H9 (cell line): Measurements from ENCODE around the gene PKN1. TPM values are rescaled to one million over a fixed set of nuclear protein-coding genes. Genes with fewer than 3 reads are reported as not detected.
A peak's percentile ranks its signal among the peaks of the same experiment; 100 is the strongest.

Source experiments
- DNase-seq: peaks from one replicate; pipeline ENCODE4 v3.0.0-alpha.2; 2017
- H2AFZ ChIP-seq: one replicate; pipeline ENCODE4 v1.6.1; 2013; ENCODE audit warnings: mild to moderate bottlenecking, low read length, control low read depth, moderate library complexity
- H2AK5ac ChIP-seq: 2 replicates; pipeline ENCODE4 v1.6.1; 2013; ENCODE audit warnings: low read length, control low read depth, mixed read lengths; ENCODE audit not compliant: insufficient read length
- H2BK120ac ChIP-seq: one replicate; pipeline ENCODE4 v1.6.1; 2013; ENCODE audit warnings: low read depth, mild to moderate bottlenecking, low read length, control low read depth, inconsistent platforms; ENCODE audit not compliant: poor library complexity, severe bottlenecking
- H2BK12ac ChIP-seq: 2 replicates; pipeline ENCODE4 v1.6.1; 2013; ENCODE audit warnings: low read length, control low read depth, mixed read lengths, low read depth; ENCODE audit not compliant: insufficient read length
- H2BK15ac ChIP-seq: 2 replicates; pipeline ENCODE4 v1.6.1; 2013; ENCODE audit warnings: low read depth, low read length, control low read depth
- H2BK20ac ChIP-seq: one replicate; pipeline ENCODE4 v1.6.1; 2013; ENCODE audit warnings: low read depth, mild to moderate bottlenecking, low read length, control low read depth, inconsistent platforms; ENCODE audit not compliant: poor library complexity, severe bottlenecking
- H2BK5ac ChIP-seq: 2 replicates; pipeline ENCODE4 v1.6.1; 2013; ENCODE audit warnings: low read length, control low read depth, mixed read lengths; ENCODE audit not compliant: insufficient read length
- H3K14ac ChIP-seq: 2 replicates; pipeline ENCODE4 v1.6.1; 2013; ENCODE audit warnings: low read length, control low read depth; ENCODE audit not compliant: insufficient read depth
- H3K18ac ChIP-seq: 2 replicates; pipeline ENCODE4 v1.6.1; 2013; ENCODE audit warnings: low read depth, mild to moderate bottlenecking, mixed read lengths, low read length, control low read depth; ENCODE audit not compliant: insufficient read length
- H3K23ac ChIP-seq: 2 replicates; pipeline ENCODE4 v1.6.1; 2013; ENCODE audit warnings: low read length, control low read depth, mixed read lengths, low read depth; ENCODE audit not compliant: insufficient read length
- H3K23me2 ChIP-seq: 2 replicates; pipeline ENCODE4 v1.6.1; 2013; ENCODE audit warnings: low read depth, mild to moderate bottlenecking, mixed read lengths, low read length, control low read depth; ENCODE audit not compliant: insufficient read length, poor library complexity, severe bottlenecking
- H3K27ac ChIP-seq: 2 replicates; pipeline ENCODE4 v1.5.1; 2013; ENCODE audit warnings: low read length, control low read depth, mixed read lengths, low read depth; ENCODE audit not compliant: insufficient read length
- H3K27me3 ChIP-seq: 2 replicates; pipeline ENCODE4 v1.6.1; 2013; ENCODE audit warnings: low read length, control low read depth, inconsistent platforms; ENCODE audit not compliant: insufficient read depth
- H3K4ac ChIP-seq: 2 replicates; pipeline ENCODE4 v1.6.1; 2013; ENCODE audit warnings: low read depth, mild to moderate bottlenecking, control low read depth, inconsistent platforms, low read length, moderate library complexity
- H3K4me1 ChIP-seq: 2 replicates; pipeline ENCODE4 v1.6.1; 2013; ENCODE audit warnings: low read length, control low read depth, inconsistent platforms; ENCODE audit not compliant: insufficient read depth
- H3K4me2 ChIP-seq: 2 replicates; pipeline ENCODE4 v1.6.1; 2013; ENCODE audit warnings: low read length, control low read depth, mixed read lengths; ENCODE audit not compliant: insufficient read length, insufficient read depth
- H3K56ac ChIP-seq: 2 replicates; pipeline ENCODE4 v1.6.1; 2013; ENCODE audit warnings: low read depth, mild to moderate bottlenecking, mixed read lengths, low read length, control low read depth; ENCODE audit not compliant: insufficient read length
- H3K79me1 ChIP-seq: 2 replicates; pipeline ENCODE4 v1.6.1; 2013; ENCODE audit warnings: low read depth, mild to moderate bottlenecking, moderate library complexity, low read length, control low read depth, inconsistent platforms; ENCODE audit not compliant: insufficient read depth, poor library complexity, severe bottlenecking
- H3K79me2 ChIP-seq: 2 replicates; pipeline ENCODE4 v1.6.1; 2013; ENCODE audit warnings: low read length, control low read depth, inconsistent platforms; ENCODE audit not compliant: insufficient read depth
- H3K9ac ChIP-seq: 2 replicates; pipeline ENCODE4 v1.6.1; 2013; ENCODE audit warnings: low read length, control low read depth, mixed read lengths; ENCODE audit not compliant: insufficient read length; ENCODE audit errors: extremely low read depth
- H3K9me3 ChIP-seq: one replicate; pipeline ENCODE4 v1.6.1; 2013; ENCODE audit warnings: low read depth, low read length, inconsistent platforms; ENCODE audit not compliant: control insufficient read depth
- H3T11ph ChIP-seq: one replicate; pipeline ENCODE4 v1.6.1; 2013; ENCODE audit warnings: mild to moderate bottlenecking, low read length, control low read depth, inconsistent platforms
- H4K20me1 ChIP-seq: one replicate; pipeline ENCODE4 v1.6.1; 2013; ENCODE audit not compliant: control insufficient read depth, insufficient read length, insufficient read depth
- H4K5ac ChIP-seq: 2 replicates; pipeline ENCODE4 v1.6.1; 2013; ENCODE audit warnings: low read depth, mild to moderate bottlenecking, mixed read lengths, low read length, control low read depth; ENCODE audit not compliant: insufficient read length
- H4K8ac ChIP-seq: replicated peaks from 2 replicates; pipeline ENCODE4 v1.6.1; 2013; ENCODE audit warnings: low read length, control low read depth, mixed read lengths, low read depth; ENCODE audit not compliant: insufficient read length
- H4K91ac ChIP-seq: 2 replicates; pipeline ENCODE4 v1.6.1; 2013; ENCODE audit warnings: low read depth, mild to moderate bottlenecking, moderate library complexity, mixed read lengths, low read length, control low read depth; ENCODE audit not compliant: insufficient read length
- H3K27ac Mint-ChIP-seq, 3 experiments: 2 replicates in 2 of 3; 3 replicates in 1 of 3; pipeline ENCODE4 v1.8.0; 2020 to 2021; ENCODE audit warnings: mixed read lengths in 3 of 3, mild to moderate bottlenecking in 1 of 3, moderate library complexity in 1 of 3
- H3K27me3 Mint-ChIP-seq: 2 replicates; pipeline ENCODE4 v1.8.0; 2021; ENCODE audit warnings: low read depth, mild to moderate bottlenecking, moderate library complexity, mixed read lengths
- H3K36me3 Mint-ChIP-seq, 3 experiments: 2 replicates in 2 of 3; 3 replicates in 1 of 3; pipeline ENCODE4 v1.8.0; 2020 to 2021; ENCODE audit warnings: low read depth in 3 of 3, mixed read lengths in 3 of 3; ENCODE audit not compliant: insufficient read depth in 1 of 3
- H3K4me1 Mint-ChIP-seq, 2 experiments: 2 replicates each; pipeline ENCODE4 v1.8.0; 2020; ENCODE audit warnings: mixed read lengths in 2 of 2
- H3K4me3 Mint-ChIP-seq, 2 experiments: 2 replicates in 1 of 2; 3 replicates in 1 of 2; pipeline ENCODE4 v1.8.0; 2020 to 2021; ENCODE audit warnings: mild to moderate bottlenecking in 2 of 2, mixed read lengths in 2 of 2, moderate library complexity in 1 of 2
- H3K9me3 Mint-ChIP-seq, 2 experiments: 2 replicates in 1 of 2; 3 replicates in 1 of 2; pipeline ENCODE4 v1.8.0; 2020; ENCODE audit warnings: mild to moderate bottlenecking in 2 of 2, mixed read lengths in 2 of 2, moderate library complexity in 1 of 2
- CTCF ChIP-seq: fragments of 200-600 bp; sonication (generic); conservative IDR thresholded peaks from 3 replicates; pipeline ENCODE4 v1.8.0; 2021; ENCODE audit warnings: antibody characterized with exemption, mild to moderate bottlenecking
- WGBS: extraction: QIAGEN DNeasy Blood & Tissue Kit; methylation state at CpG from one replicate; pipeline ENCODE4 v1.1.7; 2013; ENCODE audit warnings: missing lambda C conversion rate, low lambda C conversion rate, mixed read lengths; ENCODE audit not compliant: insufficient read length; ENCODE audit errors: extremely low coverage; 5-methylcytosine and 5-hydroxymethylcytosine counted together
- total RNA-seq: library from RNA; stranded (reverse); gene quantifications from 2 replicates; pipeline ENCODE4 v1.2.1, GENCODE V29; 2021

Gene PKN1
- total RNA-seq, 1 experiment from 2014 or later = 159 TPM

DNA sequence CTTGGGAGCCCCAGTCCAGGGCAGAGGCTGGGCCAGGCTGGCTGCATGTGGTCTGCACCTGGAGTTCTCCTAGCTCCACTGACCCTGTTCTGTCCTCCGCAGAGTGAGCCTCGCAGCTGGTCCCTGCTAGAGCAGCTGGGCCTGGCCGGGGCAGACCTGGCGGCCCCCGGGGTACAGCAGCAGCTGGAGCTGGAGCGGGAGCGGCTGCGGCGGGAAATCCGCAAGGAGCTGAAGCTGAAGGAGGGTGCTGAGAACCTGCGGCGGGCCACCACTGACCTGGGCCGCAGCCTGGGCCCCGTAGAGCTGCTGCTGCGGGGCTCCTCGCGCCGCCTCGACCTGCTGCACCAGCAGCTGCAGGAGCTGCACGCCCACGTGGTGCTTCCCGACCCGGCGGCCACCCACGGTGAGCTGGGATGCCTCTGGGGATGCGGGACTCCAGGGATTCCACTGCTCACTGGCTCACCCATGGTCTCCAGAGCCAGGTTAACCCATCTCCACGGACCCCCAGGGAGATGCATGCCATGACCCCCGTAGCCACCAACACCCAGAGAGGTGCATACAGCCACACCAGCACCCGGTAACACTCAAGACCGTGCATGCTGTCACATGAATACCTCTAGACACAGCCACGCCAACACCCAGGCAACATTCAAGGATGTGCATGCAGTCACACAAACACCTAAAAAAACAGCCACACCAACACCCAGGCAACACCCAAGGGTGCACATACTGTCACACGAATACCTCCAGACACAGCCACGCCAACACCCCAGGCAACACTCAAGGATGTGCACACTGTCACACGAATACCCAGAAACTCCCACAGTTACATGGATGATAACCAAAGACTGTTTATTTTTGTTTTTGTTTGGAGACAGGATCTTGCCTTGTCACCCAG, 8.2 kb downstream of the PKN1 start:
- no CpG with 5 or more reads among the region's 34 CpGs for WGBS
- Mint-ChIP-seq H3K4me1 (peaks cover 5 to 6% of the 10 kb centered on the region in 2 experiments), H3K27me3 (no peaks in the 10 kb centered on the region), H3K36me3 (peaks cover 30 to 47% (median 38%) of the 10 kb centered on the region in 3 experiments), H3K9me3 (no peaks in the 10 kb centered on the region), H3K27ac (peak overlapping the region; percentile 21 to 56 (median 44); a peak in 3 of 7 replicates), H3K4me3 (no peak overlapping the region)
- no peak overlapping the region for H4K5ac ChIP-seq
- H3K27me3 ChIP-seq = no peaks in the 10 kb centered on the region
- no peak overlapping the region for H3K9ac ChIP-seq
- no peak overlapping the region for H2BK20ac ChIP-seq
- no peak overlapping the region for H3K4ac ChIP-seq
- H3K79me2 ChIP-seq = peaks cover 3% of the 10 kb centered on the region; the same call in 1 of the 2 replicates
- H2BK15ac ChIP-seq = no peak overlapping the region
- no peak overlapping the region for H3K18ac ChIP-seq
- no peaks in the 10 kb centered on the region for H3K23me2 ChIP-seq
- no peaks in the 10 kb centered on the region for H3K4me1 ChIP-seq
- no peak overlapping the region for H3T11ph ChIP-seq
- H2AK5ac ChIP-seq = no peak overlapping the region
- H2BK12ac ChIP-seq = no peak overlapping the region
- H2BK5ac ChIP-seq = no peak overlapping the region
- H3K27ac ChIP-seq = no peak overlapping the region
- no peak overlapping the region for H3K23ac ChIP-seq
- H3K56ac ChIP-seq = no peak overlapping the region
- no peak overlapping the region; the same call in 1 of the 2 replicates for H3K14ac ChIP-seq
- H4K20me1 ChIP-seq = peaks cover 3% of the 10 kb centered on the region
- DNase-seq = no peak
- H4K91ac ChIP-seq = no peak overlapping the region
- H4K8ac ChIP-seq = no peak overlapping the region
- no peak overlapping the region for H2AFZ ChIP-seq
- H3K4me2 ChIP-seq = no peak overlapping the region
- H2BK120ac ChIP-seq = no peak overlapping the region
- no peak for TF ChIP-seq CTCF
- no peaks in the 10 kb centered on the region for H3K9me3 ChIP-seq
- no peaks in the 10 kb centered on the region for H3K79me1 ChIP-seq
